Activated T-helper 17 cell treated with anti-CD3 and anti-CD28 coated beads, Interleukin-2, amount 50 U/mL, for 72 hours (primary cell): ENCODE results near the gene DUSP14. TPM values are rescaled to one million over a fixed set of nuclear protein-coding genes. Genes with fewer than 3 reads are reported as not detected.
"Not testable (repeated sequence)": the region's sequence is repeated elsewhere in the genome, so short reads cannot be mapped to it uniquely, and the experiment has no call there.

Experiments used
- ATAC-seq: fragments of 150-1000 bp; cut with Tn5 transposase; replicated peaks from 2 replicates; pipeline ENCODE4 v1.10.0; 2021; ENCODE audit warnings: mild to moderate bottlenecking, moderate library complexity
- H3K27ac Mint-ChIP-seq: one replicate; pipeline ENCODE4 v1.8.0; 2022; ENCODE audit warnings: mixed read lengths
- H3K27me3 Mint-ChIP-seq: one replicate; pipeline ENCODE4 v1.8.0; 2022; ENCODE audit warnings: mixed read lengths
- H3K36me3 Mint-ChIP-seq: one replicate; pipeline ENCODE4 v1.8.0; 2022; ENCODE audit warnings: low read depth, mild to moderate bottlenecking, mixed read lengths
- H3K4me1 Mint-ChIP-seq: one replicate; pipeline ENCODE4 v1.8.0; 2022; ENCODE audit warnings: mixed read lengths
- H3K4me3 Mint-ChIP-seq: one replicate; pipeline ENCODE4 v1.8.0; 2022; ENCODE audit warnings: mild to moderate bottlenecking, mixed read lengths
- H3K9me3 Mint-ChIP-seq: one replicate; pipeline ENCODE4 v1.8.0; 2022; ENCODE audit warnings: mixed read lengths
- total RNA-seq, 2 donors: library from RNA; stranded (reverse); gene quantifications; one replicate each; pipeline ENCODE4 v1.2.3, GENCODE V29; 2022

The DUSP14 gene
- total RNA-seq, 2 donors from 2014 or later, result 13.7 to 20.1 TPM

DNA sequence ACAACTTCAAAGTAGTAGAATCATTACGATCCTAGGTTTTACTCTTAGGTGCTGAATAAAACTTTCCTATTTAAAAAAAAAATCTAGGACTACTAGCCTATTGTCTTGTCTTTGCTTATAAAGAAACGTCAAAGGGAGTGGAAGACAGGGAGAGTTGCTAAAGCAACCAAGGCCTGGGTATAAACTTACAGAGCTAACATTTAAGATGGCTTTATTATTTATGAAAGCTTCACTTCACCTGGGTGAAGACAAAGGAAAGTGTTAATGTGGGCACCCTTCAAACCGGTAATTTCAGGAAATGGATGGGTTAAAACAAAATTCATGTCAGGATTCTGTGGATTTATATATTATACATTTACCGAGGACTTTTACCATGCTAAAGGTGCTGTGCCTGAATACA is 2.5 kb downstream of the DUSP14 start:
- no peaks in the 10 kb centered on the region for H3K27me3 Mint-ChIP-seq
- no peak for ATAC-seq
- H3K4me3 Mint-ChIP-seq, result peak overlapping the region; percentile 87
- H3K36me3 Mint-ChIP-seq, result no peaks in the 10 kb centered on the region
- no peaks in the 10 kb centered on the region for H3K9me3 Mint-ChIP-seq
- H3K27ac Mint-ChIP-seq, result no peak overlapping the region
- peaks cover 21% of the 10 kb centered on the region for H3K4me1 Mint-ChIP-seq

DNA sequence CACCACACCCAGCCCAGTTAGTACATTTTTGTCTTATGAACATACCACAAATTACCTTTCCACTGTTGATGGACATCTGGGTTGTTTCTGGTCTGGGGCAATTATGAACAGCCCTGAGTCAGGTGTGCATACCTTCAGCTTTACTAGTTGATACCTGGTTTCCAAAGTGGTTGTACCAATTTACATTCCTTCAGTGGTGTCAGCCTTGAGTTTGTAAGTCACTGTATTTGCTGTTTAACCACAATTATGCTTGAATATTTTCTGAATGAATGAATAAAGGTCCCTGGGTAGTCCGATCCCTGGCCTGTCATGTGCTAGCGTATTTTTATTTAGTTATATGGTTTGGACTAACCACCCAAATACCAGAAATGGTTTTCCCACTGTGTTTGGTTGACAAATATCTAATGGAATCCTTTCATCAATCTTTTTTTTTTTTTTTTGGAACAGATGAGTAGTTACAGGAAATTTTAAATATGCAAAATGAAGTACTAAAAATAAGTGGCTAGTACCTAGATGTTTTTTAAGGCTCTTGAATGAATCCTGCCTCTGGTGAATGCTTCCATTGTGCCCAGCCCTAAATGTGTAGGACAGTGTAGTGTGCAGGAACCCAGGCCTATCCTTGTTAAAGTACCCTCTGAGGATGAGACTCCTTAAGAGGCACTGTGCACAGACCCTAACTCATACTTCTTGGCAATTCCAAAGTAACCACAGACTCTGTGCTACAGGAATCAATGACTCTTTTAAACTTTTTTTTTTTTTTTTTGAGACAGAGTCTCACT is 3.7 kb downstream of the DUSP14 start:
- Mint-ChIP-seq H3K27me3 (no peaks in the 10 kb centered on the region), H3K4me1 (peaks cover 14% of the 10 kb centered on the region), H3K27ac (no peak overlapping the region), H3K36me3 (no peaks in the 10 kb centered on the region), H3K9me3 (no peaks in the 10 kb centered on the region), H3K4me3 (no peak overlapping the region)
- ATAC-seq, result no peak

- Mint-ChIP-seq H3K36me3 (no peaks in the 10 kb centered on the region), H3K4me3 (no peak overlapping the region), H3K4me1 (peaks cover 13% of the 10 kb centered on the region), H3K9me3 (no peaks in the 10 kb centered on the region), H3K27me3 (no peaks in the 10 kb centered on the region), H3K27ac (peak overlapping the region; percentile 39)
- no peak for ATAC-seq
Measured at GRCh38 chr17:37494401-37494831, 4.7 kb downstream of the DUSP14 start.

DNA sequence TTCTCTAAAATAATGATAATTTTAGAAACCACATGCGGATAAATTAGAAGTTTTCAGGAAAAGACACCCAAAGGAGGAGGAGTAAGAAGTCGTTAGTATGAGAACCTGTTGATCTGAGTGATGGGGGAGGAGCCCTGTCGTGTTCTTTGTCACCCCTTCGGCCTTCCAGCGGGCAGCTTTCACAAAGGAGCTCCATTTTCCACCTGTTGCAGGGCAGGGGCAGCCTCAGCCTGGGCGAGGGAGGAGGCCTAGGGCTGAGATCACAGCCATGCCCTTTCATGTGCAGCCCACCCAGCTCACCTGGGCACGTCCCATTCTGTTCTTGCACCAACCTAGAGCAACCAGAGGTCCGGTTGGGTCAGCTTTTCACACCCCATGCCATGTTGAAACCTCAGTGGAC is 5.3 kb downstream of the DUSP14 start:
- H3K27me3 Mint-ChIP-seq, result no peaks in the 10 kb centered on the region
- no peak for ATAC-seq
- no peaks in the 10 kb centered on the region for H3K36me3 Mint-ChIP-seq
- peak overlapping the region; percentile 39 for H3K27ac Mint-ChIP-seq
- H3K9me3 Mint-ChIP-seq, result no peaks in the 10 kb centered on the region
- no peak overlapping the region for H3K4me3 Mint-ChIP-seq
- H3K4me1 Mint-ChIP-seq, result peaks cover 13% of the 10 kb centered on the region

DNA sequence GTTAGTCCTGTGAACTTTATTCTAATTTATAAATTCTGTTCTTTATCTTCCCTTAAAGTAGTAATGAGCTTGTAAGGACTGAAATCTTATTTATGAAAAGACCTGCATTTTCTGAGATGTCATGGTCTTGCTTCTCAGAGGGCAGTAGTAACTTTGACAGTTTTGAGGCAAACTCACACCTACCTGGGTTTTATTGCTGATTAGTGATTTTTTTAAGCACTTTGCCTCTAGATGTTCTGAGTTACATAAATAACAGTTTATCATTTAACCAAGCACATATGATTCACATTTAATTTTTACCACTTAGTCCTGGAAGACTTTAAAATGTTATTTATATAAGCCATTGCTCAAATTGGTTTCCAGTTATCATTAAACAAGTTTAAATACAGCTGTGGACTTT is 10.7 kb downstream of the DUSP14 start:
- no peak overlapping the region for H3K27ac Mint-ChIP-seq
- H3K9me3 Mint-ChIP-seq, result no peaks in the 10 kb centered on the region
- H3K36me3 Mint-ChIP-seq, result no peaks in the 10 kb centered on the region
- no peaks in the 10 kb centered on the region for H3K4me1 Mint-ChIP-seq
- H3K4me3 Mint-ChIP-seq, result no peak overlapping the region
- no peak for ATAC-seq
- H3K27me3 Mint-ChIP-seq, result no peaks in the 10 kb centered on the region

GRCh38 chr17:37502009-37502936 is 12.6 kb downstream of the DUSP14 start:
- Mint-ChIP-seq H3K9me3 (no peaks in the 10 kb centered on the region), H3K4me3 (no peak overlapping the region), H3K36me3 (no peaks in the 10 kb centered on the region), H3K4me1 (peaks cover 3% of the 10 kb centered on the region), H3K27ac (no peak overlapping the region), H3K27me3 (no peaks in the 10 kb centered on the region)
- ATAC-seq, result no peak

DNA sequence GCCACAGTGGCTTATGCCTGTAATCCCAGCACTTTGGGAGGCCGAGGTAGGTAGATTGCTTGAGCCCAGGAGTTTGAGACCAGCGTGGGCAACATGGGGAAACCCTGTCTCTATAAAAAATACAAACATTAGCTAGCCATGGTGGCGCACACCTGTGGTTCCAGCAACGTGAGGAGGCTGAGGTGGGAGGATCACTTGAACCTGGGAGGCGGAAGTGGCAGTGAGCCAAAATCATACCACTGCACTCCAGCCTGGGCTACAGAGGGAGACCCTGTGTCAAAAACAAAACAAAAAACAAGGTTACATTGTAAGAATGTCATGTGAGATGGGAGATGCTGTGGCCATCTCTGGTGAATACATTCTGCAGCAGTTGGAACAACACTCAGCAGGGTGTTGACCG is 13.5 kb downstream of the DUSP14 start:
- Mint-ChIP-seq H3K27ac (no peak overlapping the region), H3K9me3 (no peaks in the 10 kb centered on the region), H3K27me3 (no peaks in the 10 kb centered on the region), H3K36me3 (no peaks in the 10 kb centered on the region), H3K4me3 (no peak overlapping the region), H3K4me1 (peaks cover 3% of the 10 kb centered on the region)
- ATAC-seq, result no peak

DNA sequence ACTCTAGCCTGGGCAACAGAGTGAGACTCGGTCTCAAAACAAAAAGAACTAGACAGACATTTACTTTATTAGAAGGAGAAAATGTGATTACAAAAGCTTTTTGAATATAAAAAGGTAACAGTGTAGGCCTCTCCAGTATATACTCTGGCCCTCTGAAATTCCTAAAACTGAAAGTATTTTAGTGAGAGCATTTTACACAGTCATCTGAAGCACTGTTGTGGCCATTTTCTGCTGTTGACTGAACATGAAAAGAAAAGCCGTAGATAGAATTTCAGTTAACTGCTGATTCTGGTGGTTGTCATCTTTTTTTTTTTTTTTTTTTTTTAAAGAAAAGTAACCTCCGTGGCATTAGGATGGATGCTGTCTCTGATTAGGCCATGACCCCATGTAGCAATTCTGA is 15.6 kb downstream of the DUSP14 start:
- peaks cover 3% of the 10 kb centered on the region for H3K4me1 Mint-ChIP-seq
- no peaks in the 10 kb centered on the region for H3K36me3 Mint-ChIP-seq
- no peaks in the 10 kb centered on the region for H3K9me3 Mint-ChIP-seq
- ATAC-seq, result peak; percentile 57
- H3K27me3 Mint-ChIP-seq, result no peaks in the 10 kb centered on the region
- H3K4me3 Mint-ChIP-seq, result no peak overlapping the region
- no peak overlapping the region for H3K27ac Mint-ChIP-seq

DNA sequence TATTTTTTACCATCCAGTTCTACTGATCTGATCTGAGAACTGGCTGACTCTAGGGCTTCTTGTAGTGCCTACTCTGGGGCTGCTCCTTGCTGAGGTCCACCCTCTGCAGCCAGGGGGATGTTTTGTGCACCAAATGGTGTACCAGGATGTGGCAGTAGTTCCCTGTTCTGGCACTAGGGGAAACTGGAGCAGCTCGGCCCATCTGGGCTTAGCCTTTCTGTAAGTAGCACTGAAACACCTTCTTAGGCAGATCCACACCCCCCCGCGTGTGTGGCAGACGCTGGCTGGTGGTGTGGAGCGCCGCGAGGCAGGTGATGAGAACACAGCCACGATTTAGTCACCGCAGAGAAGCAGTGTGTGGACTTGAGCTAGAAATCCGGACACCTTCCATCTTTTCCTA is 17.0 kb downstream of the DUSP14 start:
- Mint-ChIP-seq H3K9me3 (no peaks in the 10 kb centered on the region), H3K27me3 (no peaks in the 10 kb centered on the region), H3K4me1 (peaks cover 8% of the 10 kb centered on the region), H3K4me3 (no peak overlapping the region), H3K27ac (no peak overlapping the region), H3K36me3 (peaks cover 9% of the 10 kb centered on the region)
- peak; percentile 32 for ATAC-seq

- H3K27ac Mint-ChIP-seq, result no peak overlapping the region
- H3K36me3 Mint-ChIP-seq, result peaks cover 13% of the 10 kb centered on the region
- no peaks in the 10 kb centered on the region for H3K27me3 Mint-ChIP-seq
- no peaks in the 10 kb centered on the region for H3K9me3 Mint-ChIP-seq
- peaks cover 8% of the 10 kb centered on the region for H3K4me1 Mint-ChIP-seq
- H3K4me3 Mint-ChIP-seq, result no peak overlapping the region
- ATAC-seq, result no peak
Measured at GRCh38 chr17:37507111-37507510, 17.4 kb downstream of the DUSP14 start.

DNA sequence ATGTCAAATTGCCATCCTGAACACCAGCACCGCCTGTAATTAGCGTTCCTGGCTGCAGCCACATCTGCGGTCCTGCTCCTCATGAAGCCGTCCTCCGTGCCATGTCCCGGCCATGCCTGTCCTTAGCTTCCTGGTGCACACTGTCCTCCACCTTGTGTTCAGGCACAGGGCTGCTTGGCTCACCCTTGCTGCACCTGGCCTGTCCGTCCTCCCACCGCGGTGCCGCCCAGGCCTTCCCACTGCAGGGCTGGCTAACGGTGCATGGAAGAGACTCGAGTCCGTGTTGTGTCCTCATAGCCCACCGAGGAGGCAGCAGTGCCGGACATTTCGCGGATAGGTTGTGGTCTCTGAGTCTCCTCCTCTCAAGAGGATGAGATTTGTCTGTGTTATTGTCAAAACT is 20.4 kb downstream of the DUSP14 start:
- Mint-ChIP-seq H3K27me3 (no peaks in the 10 kb centered on the region), H3K27ac (no peak overlapping the region), H3K4me1 (peaks cover 8% of the 10 kb centered on the region), H3K4me3 (no peak overlapping the region), H3K9me3 (no peaks in the 10 kb centered on the region), H3K36me3 (peaks cover 40% of the 10 kb centered on the region)
- ATAC-seq, result no peak

DNA sequence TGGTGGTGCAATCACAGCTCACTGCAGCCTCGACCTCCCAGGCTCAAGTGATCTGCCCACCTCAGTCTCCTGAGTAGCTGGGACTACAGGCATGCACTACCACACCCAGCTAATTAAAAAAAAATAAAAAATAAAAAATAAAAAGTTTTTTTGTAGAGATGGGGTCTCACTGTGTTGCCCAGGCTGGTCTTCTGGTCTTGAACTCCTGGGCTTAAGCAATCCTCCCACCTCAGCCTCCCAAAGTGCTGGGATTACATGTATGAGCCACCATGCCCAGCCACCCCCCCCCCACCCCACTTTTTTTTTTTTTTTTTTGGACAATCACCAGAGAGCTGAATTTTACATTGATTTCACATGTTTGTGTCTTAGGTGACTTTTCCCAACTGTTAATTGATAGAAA is 22.0 kb downstream of the DUSP14 start:
- H3K4me3 Mint-ChIP-seq, H3K4me1 Mint-ChIP-seq, H3K27me3 Mint-ChIP-seq, H3K9me3 Mint-ChIP-seq, ATAC-seq, H3K27ac Mint-ChIP-seq: not testable (repeated sequence)
- peaks cover 56% of the 10 kb centered on the region for H3K36me3 Mint-ChIP-seq

GRCh38 chr17:37512442-37513068 is 22.9 kb downstream of the DUSP14 start:
- no peaks in the 10 kb centered on the region for H3K27me3 Mint-ChIP-seq
- peaks cover 4% of the 10 kb centered on the region for H3K4me1 Mint-ChIP-seq
- peaks cover 65% of the 10 kb centered on the region for H3K36me3 Mint-ChIP-seq
- H3K4me3 Mint-ChIP-seq, result no peak overlapping the region
- H3K27ac Mint-ChIP-seq, result no peak overlapping the region
- H3K9me3 Mint-ChIP-seq, result no peaks in the 10 kb centered on the region
- no peak for ATAC-seq

GRCh38 chr17:37513711-37514110 is 24.0 kb downstream of the DUSP14 start:
- H3K9me3 Mint-ChIP-seq, result no peaks in the 10 kb centered on the region

More at GRCh38 chr17:37513711-37514110, 24.0 kb downstream of the DUSP14 start:
- peaks cover 77% of the 10 kb centered on the region for H3K36me3 Mint-ChIP-seq
- ATAC-seq, result no peak
- H3K4me1 Mint-ChIP-seq, result peaks cover 4% of the 10 kb centered on the region
- no peak overlapping the region for H3K27ac Mint-ChIP-seq
- H3K27me3 Mint-ChIP-seq, result no peaks in the 10 kb centered on the region
- no peak overlapping the region for H3K4me3 Mint-ChIP-seq
